ENCODE results near the gene MEAK7.

- TF ChIP-seq POLR2A (IDR thresholded peaks at IDR 0.05), result no peak
- no peak for TF ChIP-seq CTCF (IDR thresholded peaks at IDR 0.05)
- no peak for TF ChIP-seq POLR2AphosphoS5 (IDR thresholded peaks at IDR 0.05)
- TF ChIP-seq EP300 (IDR thresholded peaks at IDR 0.05; ENCODE audit: low read depth), result no peak
These were observed 25.1 kb upstream of the MEAK7 start for GRCh38 chr16:84529607-84530006.

All from transverse colon (tissue), 4 donors.